ENCODE results near the gene SLC29A3.

DNA sequence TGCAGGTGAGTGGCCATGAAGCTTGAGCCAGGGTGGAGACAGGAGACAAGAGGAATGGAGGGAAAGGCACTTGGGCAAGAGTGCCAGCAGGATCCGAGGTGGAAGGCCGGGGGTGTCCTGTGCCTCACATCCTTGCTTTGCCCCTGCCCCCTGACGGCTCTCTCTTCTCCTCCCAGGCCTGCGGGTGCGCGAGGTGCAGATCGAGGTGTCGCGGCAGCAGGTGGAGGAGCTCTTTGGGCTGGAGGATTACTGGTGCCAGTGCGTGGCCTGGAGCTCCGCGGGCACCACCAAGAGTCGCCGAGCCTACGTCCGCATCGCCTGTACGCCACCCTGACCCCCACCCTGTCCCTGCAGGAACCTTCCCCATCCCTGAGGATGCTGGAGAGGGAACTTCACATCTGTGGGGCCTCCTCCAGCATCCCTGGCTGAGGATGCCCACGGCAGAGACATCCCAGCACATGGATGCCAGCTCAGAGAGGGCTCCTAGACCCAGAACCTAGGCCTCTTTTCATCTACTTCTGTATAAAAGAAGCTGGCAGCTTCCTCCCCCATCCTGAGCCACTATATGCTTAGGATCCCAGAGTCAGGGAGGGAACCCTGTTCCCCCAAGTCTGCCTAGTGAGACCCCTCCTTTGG is 34.4 kb upstream of the SLC29A3 start:
- TF ChIP-seq, protein P1, sequence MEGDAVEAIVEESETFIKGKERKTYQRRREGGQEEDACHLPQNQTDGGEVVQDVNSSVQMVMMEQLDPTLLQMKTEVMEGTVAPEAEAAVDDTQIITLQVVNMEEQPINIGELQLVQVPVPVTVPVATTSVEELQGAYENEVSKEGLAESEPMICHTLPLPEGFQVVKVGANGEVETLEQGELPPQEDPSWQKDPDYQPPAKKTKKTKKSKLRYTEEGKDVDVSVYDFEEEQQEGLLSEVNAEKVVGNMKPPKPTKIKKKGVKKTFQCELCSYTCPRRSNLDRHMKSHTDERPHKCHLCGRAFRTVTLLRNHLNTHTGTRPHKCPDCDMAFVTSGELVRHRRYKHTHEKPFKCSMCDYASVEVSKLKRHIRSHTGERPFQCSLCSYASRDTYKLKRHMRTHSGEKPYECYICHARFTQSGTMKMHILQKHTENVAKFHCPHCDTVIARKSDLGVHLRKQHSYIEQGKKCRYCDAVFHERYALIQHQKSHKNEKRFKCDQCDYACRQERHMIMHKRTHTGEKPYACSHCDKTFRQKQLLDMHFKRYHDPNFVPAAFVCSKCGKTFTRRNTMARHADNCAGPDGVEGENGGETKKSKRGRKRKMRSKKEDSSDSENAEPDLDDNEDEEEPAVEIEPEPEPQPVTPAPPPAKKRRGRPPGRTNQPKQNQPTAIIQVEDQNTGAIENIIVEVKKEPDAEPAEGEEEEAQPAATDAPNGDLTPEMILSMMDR (optimal IDR thresholded peaks at IDR 0.05 in 1 of 3, IDR thresholded peaks at IDR 0.05 in 1 of 3, conservative IDR thresholded peaks at IDR 0.05 in 1 of 3; ENCODE audit: extremely low read depth in 1 of 3, insufficient read depth in 2 of 3, low read length in 3 of 3), result no peak
- no peak for TF ChIP-seq EZH2 (IDR thresholded peaks at IDR 0.05; ENCODE audit: low read length)
